GM21447 (cell line): ENCODE measurements around the gene NOXRED1.
A peak's percentile ranks its signal among the peaks of the same experiment; 100 is the strongest.

Experiments used
- ATAC-seq: cut with Tn5 transposase; IDR thresholded peaks from one replicate; pipeline ENCODE4 v1.9.1; 2021; ENCODE audit not compliant: unreplicated experiment

Gene NOXRED1

DNA sequence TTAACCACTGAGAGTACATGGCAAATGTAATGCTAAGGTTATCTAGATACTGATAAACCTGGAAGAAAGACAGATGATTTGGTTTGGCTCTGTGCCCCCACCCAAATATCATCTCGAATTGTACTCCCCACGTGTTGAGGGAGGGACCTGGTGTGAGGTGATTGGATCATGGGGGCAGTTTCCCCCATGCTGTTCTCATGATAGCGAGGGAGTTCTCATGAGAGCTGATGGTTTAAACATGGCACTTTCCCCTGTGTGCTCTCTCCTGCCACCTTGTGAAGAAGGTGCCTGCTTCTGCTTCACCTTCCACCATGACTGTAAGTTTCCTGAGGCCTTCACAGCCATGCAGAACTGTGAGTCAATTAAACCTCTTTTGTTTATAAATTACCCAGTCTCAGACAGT is 14.2 kb downstream of the NOXRED1 start:
- ATAC-seq, result no peak

DNA sequence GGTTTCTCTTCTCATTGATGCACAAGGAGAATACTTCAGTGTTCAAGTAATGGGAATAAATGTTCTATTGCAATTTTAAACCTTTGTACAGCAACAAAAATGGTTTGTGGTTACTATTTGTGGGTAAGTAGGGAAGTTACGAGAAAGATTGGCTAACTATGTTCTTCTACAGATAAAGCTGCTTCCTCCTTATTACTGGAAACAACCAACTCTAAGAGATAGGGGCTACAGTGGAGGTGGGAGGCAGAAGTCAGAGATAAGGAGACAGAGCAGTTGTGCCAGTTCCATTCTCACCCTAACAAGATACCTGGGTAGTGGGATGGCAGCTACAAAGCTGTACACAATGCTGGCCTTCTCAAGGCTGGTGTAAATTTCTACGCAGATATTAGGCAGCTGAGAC is 16.2 kb downstream of the NOXRED1 start:
- no peak for ATAC-seq

DNA sequence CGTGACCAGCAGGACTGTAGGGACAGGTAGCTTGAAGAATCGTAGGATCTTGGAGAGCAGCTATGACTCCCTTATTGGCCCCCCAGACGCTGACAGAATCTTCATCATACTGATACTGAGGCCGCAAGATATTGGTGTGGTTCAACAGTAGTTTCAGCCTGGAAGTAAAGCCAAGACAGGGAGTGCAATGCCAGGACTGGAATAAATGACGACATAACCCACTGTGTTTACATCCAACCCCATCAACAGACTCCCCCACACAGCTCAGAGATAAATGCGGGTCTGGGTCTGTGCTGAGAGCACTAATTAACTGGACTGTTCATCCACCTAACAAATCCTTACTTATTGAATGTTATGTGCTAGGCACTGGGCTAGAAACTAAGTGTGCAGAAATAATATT is 16.6 kb downstream of the NOXRED1 start:
- ATAC-seq, result no peak

DNA sequence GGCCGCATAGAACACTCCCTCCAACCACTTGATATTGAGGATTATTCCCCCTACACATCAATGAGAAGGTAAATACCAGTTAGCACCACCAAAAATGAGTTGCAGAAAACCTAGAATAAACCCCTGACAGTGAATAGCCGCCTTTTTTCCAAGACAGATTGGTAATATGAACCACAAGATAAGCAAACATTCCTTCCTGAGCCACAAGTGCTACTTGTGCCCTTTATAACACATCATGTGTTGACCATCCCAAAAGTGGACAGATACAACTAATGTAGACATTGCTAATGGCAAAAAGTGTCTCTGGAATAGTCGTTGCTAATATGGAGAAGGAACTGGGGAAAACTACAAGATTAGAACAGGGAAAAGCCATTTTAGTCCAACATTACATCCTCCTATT is 17.2 kb downstream of the NOXRED1 start:
- ATAC-seq, result no peak

DNA sequence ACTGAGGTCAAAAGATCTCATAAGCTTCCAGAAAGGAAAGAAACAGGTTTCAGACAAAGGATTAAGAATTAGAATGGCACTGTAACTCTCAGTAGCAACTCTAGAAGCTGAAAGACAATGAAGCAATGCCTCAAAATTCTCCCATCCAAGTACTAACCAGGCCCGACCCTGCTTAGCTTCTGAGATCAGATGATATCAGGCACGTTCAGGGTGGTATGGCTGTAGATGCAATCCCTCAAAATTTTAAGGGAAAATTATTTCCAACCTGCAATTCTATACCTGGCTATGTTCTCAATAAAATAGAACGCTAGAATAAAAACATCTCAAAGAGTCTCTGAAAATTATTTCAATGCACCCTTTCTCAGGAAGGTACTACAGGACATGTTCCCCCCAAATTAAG is 19.6 kb downstream of the NOXRED1 start:
- ATAC-seq, result no peak

DNA sequence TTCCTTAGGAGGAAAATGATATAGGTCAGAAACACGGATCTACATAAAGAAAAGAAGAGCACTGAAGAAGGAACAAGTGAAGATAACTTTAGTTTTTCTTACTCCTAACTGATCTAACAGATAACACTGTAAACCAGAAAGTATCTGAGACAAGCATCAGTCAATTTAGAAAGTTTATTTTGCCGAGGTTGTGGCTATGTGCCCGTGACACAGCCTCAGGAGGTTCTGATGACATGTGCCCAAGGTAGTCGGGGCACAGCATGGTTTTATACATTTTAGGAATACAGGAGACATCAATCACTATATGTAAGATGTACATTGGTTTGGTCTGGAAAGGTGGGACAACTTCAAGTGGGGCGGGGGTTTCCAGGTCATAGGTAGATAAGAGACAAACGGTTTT is 23.1 kb downstream of the NOXRED1 start:
- no peak for ATAC-seq

DNA sequence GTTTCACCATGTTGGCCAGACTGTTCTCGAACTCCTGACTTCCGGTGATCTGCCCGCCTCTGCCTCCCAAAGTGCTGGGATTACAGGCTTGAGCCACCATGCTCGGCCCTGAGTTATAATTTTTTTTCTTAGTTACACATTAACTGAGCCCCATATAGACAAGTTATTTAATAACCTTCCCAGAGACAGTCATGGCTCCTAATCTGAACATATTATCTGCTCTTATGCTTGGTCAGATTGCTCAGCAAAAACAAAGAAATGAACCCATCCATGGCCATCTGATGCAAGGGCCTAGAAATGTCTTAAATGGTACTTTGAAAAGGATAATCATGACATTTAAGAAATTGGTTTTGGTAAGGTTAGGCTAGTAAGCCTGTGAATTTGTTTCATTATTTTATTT is 33.1 kb downstream of the NOXRED1 start:
- no peak for ATAC-seq

DNA sequence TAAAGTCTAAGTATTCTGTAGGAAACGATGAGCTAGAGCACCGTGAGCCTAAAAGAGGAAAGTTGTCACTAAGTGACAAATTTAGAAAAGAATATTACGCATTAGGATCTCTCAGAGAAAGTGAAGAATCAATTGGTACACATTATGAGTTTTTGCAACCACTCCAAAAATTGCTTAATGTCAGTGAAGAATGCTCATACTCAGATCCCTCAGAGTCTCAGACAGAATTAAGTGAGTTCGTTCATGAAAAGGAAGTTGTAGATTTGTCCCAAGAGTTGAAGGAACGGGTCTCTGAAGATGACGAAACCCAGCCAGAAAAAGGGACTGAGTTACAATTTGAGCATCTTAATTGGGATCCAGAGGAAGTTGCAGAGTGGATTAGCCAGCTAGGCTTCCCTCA is 44.6 kb downstream of the NOXRED1 start:
- no peak for ATAC-seq

DNA sequence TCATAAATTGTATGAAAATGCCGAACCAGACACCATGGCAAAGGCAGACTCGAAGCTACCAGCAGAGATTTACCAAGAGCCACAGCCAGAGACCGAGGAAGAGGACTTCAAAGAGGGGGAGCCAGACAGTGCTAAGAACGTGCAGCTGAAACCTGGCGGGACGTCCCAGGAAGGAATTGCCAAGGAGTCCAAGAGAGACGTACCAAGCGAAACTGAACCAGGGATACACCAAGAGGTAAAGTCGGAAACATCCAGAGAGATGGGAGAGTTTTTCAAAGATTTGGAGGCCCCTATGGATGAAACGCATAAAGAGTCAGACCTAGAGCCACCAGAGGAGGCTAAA is 45.9 kb downstream of the NOXRED1 start:
- no peak for ATAC-seq

DNA sequence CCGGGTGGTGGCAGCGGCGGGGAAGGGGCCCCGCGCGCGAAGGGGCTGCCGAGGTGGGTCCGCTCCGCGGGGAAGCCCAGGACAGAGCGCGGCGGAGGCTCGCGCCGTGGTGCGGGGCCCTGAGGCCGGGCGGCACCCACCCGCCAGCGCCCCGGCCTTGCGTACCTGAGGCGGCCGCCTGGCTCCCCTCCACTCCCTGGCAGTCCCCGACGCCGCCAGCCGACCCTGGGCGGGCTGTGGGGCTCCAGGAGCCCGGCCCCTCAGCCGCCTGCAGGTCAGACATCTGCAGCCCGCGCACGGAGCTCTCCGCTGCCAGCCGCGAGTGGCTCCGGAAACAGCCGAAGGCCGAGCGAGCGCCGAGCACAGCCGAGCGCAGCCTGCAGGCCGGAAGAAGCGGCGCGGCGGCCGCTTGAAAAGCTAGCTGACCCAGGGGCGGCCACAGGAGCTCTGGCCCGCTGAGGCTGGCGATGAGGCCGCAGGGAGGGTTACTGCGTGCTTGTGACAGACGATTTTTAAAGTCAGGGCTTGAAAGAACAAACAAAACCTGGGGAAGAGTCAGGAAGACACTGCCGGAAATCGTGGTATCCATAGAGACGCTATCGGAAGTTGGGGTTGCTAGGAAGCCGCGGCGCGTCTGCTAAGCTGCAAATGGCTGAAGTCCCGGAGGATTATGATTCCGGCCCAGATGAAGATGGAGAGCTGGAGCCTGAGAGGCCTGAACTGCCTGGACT is 46.4 kb downstream of the NOXRED1 start, which contains the start of the genes SAMD15 and TMED8:
TSS of gene SAMD15 (plus strand) at position 609 of the 731 bp plus-strand sequence. CDS start at position 649, 40 bp downstream.
TSS of gene TMED8 (minus strand) at position 324 of the 731 bp plus-strand sequence. CDS start at position 283, 41 bp downstream.
- peak; percentile 67 for ATAC-seq

DNA sequence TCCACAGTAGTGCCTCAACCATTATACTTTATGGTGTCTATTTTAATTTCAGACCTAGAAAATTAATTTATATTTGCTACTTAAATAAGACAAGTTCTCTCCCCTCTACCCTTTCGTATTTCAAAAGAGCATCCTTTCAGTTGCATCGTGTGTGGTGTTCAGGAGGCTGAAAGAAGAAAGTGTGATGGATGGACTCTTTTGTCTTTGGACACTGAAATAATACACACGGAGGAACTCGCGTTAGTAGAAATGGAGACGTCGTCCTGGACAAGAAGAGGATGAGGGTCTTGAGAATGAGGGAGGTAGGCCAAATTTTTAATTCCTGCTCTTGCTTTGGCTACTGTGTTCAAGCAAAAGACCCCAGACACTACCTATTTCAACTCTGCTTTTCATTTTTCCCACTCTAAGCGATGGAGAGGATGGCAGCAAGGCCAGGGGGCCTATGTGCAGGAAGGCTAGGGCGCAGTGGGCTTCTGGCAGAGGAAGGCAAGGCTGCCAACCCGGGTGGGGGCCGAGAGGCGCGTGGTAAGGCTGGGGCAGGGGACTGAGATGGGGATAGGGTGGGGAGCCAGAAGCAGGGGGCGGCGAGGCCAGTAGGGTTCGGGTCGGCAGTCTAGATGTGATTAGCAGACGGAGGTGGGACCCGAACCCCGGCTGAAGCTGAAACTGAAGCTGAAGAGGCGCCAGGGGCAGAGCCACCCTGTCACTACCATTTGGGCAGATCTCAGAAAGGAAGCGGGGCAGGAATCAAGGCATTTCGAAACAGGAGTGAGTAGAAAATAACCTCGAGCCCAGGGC is 47.2 kb downstream of the NOXRED1 start:
- ATAC-seq, result peak; percentile 14

DNA sequence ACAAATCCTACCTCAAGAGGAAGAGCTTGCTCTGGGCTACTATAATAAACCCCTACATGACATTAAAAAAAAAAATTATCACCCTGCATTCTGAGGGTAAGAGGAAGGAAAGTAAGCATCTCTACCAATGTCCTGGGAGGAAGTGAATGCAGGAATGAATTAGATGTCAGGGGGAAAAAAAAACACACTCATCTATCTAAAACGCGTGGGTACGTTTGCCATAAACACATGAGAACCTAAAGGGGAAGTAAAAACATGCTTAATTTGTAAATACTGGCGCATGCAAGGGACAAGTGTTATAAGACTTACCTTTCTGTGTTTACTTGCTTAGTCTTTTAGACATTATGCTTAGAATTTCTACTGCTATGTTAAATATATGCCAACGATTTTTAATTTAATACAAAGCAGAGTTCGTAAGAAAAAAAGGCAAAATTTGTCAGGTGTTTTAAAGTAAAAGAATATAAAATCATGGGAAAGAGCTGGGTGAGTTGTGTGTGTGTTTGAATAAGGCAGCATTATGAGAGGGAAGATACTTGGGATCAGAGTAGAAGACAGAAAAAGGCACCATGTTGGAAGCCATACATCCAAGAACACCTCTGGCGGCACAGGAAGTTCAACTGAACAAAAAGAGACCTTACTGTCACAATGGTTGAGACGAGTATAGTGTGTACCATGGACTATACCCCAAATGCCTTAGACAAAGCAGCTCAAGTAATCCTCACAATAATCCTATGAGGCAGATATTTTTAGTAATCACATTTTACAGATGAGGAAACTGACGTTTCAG is 48.0 kb downstream of the NOXRED1 start:
- ATAC-seq, result no peak

DNA sequence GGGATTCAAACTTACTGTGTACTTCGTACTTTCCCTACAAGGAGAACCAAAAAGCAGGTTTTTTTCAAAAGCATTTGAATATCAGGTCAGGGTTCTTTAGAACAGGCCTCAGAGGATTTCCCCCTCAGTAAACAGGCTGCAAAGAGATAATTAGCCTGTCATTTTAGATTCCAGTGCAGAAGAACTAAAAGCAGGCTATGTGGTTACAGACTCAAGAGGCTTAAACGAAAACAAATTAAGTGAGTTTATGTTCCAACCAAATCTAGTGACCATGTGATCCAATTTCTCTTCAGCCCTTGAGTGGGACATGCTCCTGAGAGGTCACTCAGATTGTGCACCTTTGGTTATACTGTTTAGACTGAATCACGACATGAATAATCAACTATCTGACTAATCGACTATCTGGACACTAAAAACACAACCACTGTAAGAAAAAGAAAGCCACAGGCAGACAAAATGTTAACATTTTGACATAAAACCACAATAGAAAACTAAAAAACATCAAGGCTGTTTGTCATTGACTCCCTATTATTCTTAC is 51.0 kb downstream of the NOXRED1 start:
- peak; percentile 45 for ATAC-seq

DNA sequence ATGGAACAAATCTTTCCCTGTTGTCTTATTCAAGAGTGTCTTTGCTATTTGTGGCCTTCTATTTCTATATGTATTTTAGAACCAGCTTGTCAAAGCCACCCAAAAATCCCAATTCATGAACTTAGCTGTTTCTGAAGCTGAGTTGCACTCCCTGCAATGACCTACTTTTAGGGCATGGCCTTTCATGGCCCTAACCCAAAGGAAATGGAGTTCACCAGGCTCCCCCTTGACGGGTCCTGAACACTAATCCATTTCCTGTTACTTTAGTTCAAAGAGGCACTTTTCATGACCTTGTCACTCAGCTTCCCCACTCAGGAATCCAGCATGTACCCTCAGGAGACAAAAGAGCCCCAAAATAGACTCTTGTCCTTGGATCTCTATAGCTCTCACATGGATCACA is 54.0 kb downstream of the NOXRED1 start:
- no peak for ATAC-seq

DNA sequence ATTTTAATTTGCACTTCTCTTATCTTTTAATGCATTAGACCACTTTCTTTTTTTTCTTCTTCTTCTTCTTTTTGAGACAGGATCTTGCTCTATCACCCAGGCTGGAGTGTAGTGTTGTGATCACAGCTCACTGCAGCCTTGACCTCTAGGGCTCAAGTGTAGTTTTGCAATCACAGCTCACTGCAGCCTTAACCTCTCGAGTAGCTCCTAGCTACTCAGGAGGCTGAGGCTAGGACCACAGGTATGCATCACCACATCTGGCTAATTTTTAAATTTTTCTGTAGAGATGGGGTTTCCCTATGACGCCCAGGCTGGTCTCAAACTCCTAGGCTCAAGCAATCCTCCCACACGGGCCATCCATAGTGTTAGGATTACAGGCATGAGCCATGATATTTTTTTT is 59.2 kb downstream of the NOXRED1 start:
- ATAC-seq, result no peak

DNA sequence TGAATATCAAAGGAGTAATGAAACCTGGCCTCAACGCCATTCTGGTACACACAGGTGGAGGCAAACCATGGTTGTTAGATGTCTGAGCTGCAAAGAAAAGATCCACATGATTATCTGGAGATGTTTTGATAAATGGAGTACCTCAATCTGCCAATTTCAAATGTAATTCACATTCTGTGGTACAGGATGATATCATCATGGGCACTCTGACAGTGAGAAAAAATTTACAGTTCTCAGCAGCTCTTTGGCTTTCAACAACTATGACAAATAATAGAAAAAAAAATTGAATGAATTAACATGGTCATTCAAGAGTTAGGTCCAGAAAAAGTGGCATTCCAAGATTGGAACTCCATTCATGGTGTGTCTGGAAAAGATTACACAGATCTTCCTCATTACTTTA is 63.7 kb downstream of the NOXRED1 start:
- ATAC-seq, result no peak

DNA sequence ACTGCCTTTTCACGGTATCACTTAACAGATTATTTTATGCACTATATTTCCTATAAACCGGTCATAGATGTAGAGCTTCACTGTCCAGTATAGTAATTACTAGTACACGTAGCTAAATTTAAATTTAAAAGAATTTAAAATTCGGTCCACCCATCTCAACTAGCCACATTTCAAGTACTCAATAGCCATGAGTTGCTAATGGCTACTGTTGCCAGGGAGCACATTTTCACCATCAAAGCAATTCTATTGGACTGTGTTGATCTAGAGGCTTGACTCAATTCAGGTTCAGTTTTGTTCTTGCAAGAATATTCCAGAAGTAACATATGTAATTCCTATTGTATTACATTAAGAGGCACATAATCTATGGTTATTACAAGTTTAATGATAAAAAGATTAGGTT is 66.4 kb downstream of the NOXRED1 start:
- no peak for ATAC-seq

DNA sequence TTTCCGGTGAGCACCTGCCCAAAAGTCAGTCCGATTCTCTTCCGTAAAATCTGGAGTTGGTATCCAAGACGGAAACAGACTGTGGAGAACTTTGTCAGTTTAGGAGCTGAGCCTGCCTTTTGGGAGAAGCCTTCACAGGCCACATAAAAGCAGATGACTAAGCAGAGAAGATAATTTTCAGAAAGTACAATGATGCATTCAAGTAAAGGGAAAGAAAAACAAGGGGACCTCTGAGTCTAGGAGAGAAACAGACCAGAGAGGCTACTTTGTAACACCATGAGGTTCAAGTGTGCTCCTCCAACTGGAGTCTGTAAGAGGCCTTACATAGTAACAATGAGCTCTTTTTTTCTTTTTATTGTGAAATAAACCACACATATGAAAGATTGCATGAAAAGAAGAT is 67.5 kb downstream of the NOXRED1 start:
- no peak for ATAC-seq

DNA sequence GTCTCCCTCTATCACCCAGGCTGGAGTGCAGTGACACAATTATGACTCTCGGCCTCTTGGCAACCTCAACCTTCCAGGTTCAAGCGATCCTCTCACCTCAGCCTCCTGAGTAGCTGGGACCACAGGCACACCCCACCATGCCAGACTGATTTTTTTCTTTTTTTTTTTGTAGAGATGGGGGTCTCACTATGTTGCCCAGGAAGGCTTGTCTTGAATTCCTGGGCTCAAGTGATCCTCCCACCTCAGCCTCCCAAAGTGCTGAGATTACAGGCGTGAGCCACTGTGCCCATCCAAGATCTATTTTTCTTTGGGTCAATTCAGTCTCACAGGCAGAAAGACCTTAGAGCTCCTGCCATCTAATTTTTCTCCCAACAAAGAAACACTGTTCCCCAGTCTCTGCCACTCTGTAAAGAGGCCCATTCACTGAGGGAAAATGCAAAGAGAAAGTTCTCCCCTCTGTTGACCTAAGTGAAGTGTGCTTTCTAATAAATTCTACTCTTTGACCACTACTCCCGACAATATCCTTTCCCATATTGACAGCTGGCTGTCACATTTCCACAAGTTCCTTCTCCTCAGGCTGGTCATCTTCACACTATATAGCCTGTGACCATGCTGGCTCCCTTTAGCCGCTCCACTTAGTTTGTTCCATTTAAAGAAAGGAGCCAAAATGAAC is 69.7 kb downstream of the NOXRED1 start:
- ATAC-seq, result no peak

DNA sequence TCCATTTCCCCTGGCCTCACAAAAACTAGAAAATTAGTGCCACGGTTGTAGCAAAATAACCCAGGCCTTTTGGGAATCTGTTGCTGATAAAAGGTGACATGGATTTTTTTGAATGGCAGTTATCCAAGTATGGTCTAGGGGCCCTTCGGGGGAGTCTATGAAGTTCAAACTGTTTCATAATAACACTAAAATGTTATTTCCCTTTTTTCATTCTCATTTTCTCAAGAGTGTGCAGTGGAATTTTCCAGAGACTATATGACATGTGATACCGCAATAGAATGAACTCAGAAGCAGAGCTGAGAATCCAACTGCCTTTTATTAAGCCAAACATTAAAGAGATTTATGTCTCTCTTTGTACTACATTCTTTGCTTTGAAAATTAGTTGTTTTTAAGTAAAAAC is 75.6 kb downstream of the NOXRED1 start:
- ATAC-seq, result no peak

DNA sequence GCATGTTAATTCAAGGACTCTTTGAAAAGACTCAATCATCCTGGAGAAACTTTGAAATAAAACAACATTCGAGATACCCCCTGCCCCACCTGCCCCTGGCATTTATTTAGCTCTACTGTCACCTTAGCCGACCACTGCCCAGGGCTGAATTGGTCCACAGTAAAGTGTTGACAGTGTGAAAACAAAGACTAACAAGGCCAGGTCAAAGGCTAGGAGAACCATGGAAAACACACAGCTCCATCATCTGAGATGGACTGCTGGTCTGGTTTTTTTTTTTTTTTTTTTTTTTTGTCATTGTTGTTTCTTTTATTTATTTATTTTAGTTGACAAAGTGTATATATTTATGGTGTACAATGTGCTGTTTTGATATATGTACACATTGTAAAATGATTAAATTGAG is 76.8 kb downstream of the NOXRED1 start:
- no peak for ATAC-seq
